Thymus (tissue), 11 donors: ENCODE measurements around the gene STEAP3. TPM values are rescaled to one million over a fixed set of nuclear protein-coding genes. Genes with fewer than 3 reads are reported as not detected.

Experiments
- DNase-seq, 9 donors: peaks; one replicate each; pipeline ENCODE4 v3.0.0-alpha.2; 2013; ENCODE audit warnings: low spot score in 9 of 9, low read depth in 6 of 9, missing footprints in 1 of 9
- H3K27ac ChIP-seq, 2 donors: one replicate each; pipeline ENCODE4 v1.5.1; 2013; ENCODE audit warnings: control low read depth in 1 of 2, low read depth in 1 of 2, low read length in 1 of 2, mild to moderate bottlenecking in 1 of 2, moderate library complexity in 1 of 2
- H3K27me3 ChIP-seq, 2 donors: one replicate each; pipeline ENCODE4 v1.5.1; 2013; ENCODE audit warnings: low read length in 1 of 2; ENCODE audit not compliant: control insufficient read depth in 2 of 2, insufficient read depth in 1 of 2
- H3K36me3 ChIP-seq, 2 donors: one replicate each; pipeline ENCODE4 v1.5.1; 2013; ENCODE audit warnings: low read length in 1 of 2, mild to moderate bottlenecking in 1 of 2, moderate library complexity in 1 of 2; ENCODE audit not compliant: control insufficient read depth in 2 of 2, insufficient read depth in 2 of 2
- H3K4me1 ChIP-seq, 2 donors: one replicate each; pipeline ENCODE4 v1.5.1; 2013; ENCODE audit warnings: low read length in 2 of 2; ENCODE audit not compliant: control insufficient read depth in 2 of 2, insufficient read depth in 2 of 2
- H3K4me3 ChIP-seq, 2 donors: one replicate each; pipeline ENCODE4 v1.5.1; 2013; ENCODE audit warnings: low read length in 2 of 2, control low read depth in 1 of 2, mild to moderate bottlenecking in 1 of 2
- H3K9me3 ChIP-seq, 2 donors: one replicate each; pipeline ENCODE4 v1.5.1; 2013; ENCODE audit warnings: low read length in 1 of 2, mild to moderate bottlenecking in 1 of 2; ENCODE audit not compliant: control insufficient read depth in 2 of 2, insufficient read depth in 1 of 2
- WGBS: extraction: QIAGEN DNeasy Blood & Tissue Kit; methylation state at CpG from one replicate; pipeline ENCODE4 v1.1.7; 2013; 5-methylcytosine and 5-hydroxymethylcytosine counted together
- polyA plus RNA-seq: library from polyadenylated mRNA; stranded (reverse); fragments of 200-250 nt; gene quantifications from one replicate; pipeline ENCODE4 v1.2.3, GENCODE V29; 2013
- total RNA-seq: library from RNA; stranded (reverse); fragments of 120-200 nt; gene quantifications from one replicate; pipeline ENCODE4 v1.2.4, GENCODE V29; 2013
- donor health status: healthy.

The STEAP3 gene
- total and polyA plus RNA-seq, 2 donors: 0.90 to 5.5 TPM

DNA sequence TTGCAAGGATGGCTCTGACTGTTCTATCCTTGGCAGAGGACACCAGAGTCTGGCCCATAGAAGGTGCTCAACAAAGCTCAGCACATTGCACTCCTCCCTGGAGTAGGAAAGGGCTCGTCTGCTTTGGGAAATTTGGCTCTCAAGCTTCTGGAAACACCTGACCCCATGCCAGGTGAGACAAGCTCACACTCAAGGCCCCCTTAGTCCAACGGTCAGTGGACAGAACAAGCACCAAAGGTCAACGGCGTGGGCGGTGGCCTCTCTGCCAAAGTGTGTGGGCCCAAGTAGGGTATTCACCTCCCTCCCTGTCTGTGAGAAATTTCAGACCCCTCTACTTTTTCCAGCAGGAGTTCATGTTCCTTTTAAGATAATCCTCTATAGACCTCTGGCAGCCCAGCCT, 2.0 kb upstream of the STEAP3 start:
- Histone ChIP-seq H3K27me3 (peaks cover 31 to 53% of the 10 kb centered on the region in 2 donors), H3K4me1 (peaks cover 0 to 6% of the 10 kb centered on the region in 2 donors), H3K4me3 (no peak overlapping the region), H3K36me3 (no peaks in the 10 kb centered on the region), H3K27ac (no peak overlapping the region), H3K9me3 (no peaks in the 10 kb centered on the region)
- DNase-seq: no peak
- WGBS: 76% methylated on average over 5 of the region's 5 CpGs

DNA sequence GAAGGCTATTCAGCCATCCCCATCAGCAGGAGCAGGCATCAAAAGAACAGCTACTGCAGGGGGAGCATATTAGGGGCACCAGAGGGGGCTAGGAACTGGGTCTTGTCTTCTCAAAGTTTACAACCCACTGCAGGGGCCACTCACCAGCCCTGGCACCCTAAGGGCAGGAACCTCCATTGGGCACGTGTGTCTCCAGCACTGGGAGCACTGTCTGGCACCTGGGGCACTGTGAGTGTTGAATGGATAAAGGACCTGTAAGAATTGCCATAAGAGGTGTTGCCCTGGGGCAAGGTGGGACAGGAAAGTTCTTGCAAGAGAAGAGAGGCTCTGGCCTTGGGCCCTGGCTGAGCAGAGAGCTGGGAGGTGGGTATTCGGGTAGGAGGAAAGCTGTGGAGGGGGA, 1.4 kb upstream of the STEAP3 start:
- no peak overlapping the region for H3K4me3 ChIP-seq
- DNase-seq: no peak
- no peaks in the 10 kb centered on the region for H3K36me3 ChIP-seq
- no peaks in the 10 kb centered on the region for H3K9me3 ChIP-seq
- H3K4me1 ChIP-seq: peaks cover 0 to 6% of the 10 kb centered on the region in 2 donors
- no peak overlapping the region for H3K27ac ChIP-seq
- H3K27me3 ChIP-seq: peaks cover 31 to 53% of the 10 kb centered on the region in 2 donors
- 89% methylated on average over 2 of the region's 2 CpGs for WGBS

DNA sequence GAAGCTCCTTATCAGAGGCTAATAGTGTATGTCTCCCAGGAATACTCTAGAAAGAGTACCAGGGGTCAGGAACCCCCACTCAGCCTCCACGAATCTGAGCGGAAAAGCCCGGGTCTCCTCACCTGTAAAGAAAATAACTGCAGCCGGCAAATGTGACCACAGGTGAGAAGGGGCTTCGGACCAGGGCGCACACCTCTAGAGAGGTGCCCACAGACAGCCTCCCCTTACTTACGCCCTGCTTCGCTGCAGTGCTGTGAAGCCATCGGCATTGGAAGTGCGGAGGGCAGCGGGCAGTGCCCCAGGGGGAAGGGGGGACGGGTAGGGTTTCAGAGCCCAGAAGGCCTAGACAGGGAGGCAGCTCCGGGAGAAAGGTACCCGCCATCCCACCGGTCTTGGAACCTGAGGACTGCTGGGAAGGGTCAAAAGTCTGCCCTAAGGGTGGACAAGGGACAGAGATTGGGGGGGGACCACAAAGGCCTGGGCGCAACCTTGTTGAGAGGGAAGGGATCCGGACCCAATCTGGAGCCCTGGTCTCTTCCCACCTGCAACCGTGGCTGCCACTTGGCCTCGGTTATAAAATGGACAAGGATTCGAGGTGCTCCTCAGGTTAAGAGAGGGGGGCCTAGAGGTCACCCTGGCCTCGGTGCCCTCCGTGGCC, 642 bp upstream of the STEAP3 start:
- peaks cover 31 to 53% of the 10 kb centered on the region in 2 donors for H3K27me3 ChIP-seq
- H3K4me1 ChIP-seq: peaks cover 0 to 6% of the 10 kb centered on the region in 2 donors
- WGBS: 81% methylated on average over 22 of the region's 22 CpGs

DNA sequence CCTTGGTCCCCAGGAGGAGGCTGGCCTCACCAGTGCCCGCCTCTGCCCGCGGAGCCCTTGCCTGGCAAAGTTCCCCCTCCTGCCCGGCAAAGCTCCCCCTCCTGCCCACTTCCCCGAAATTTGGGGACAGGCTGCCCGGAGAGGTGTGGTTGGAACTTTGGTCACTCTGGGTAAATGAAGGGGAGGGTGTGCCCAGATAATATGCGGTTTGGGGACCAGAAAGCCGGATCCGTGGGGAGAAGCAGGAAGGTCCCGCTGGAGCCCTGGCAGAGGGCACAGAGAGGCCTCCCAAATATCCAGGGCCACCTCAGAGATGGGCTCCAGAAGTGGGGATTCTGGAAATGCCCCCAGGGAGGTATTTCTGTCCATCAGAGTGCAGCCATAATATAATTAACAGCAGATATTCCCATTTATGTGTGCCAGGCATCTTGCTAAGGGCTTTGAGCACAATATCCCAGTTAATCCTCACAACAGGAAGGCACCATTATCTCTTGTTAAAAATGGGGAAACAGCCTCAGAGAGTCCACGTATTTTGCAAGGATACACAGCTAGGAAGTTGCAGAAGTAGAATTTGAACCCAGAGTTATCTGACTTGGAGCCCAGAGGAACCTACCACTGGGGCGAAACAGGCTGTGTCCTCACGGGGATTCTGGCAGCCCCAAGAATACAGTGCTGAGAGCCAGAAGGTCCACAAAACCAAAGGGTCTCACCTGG, 914 bp downstream of the STEAP3 start:
- Histone ChIP-seq H3K27ac (no peak overlapping the region), H3K36me3 (no peaks in the 10 kb centered on the region), H3K4me1 (no peaks in the 10 kb centered on the region), H3K4me3 (peak overlapping the region in 1 of 2 donors; percentile 30), H3K9me3 (no peaks in the 10 kb centered on the region), H3K27me3 (peaks cover 31 to 52% of the 10 kb centered on the region in 2 donors)
- 30% methylated on average over 13 of the region's 13 CpGs for WGBS
- DNase-seq: no peak

More for the DNA sequence above, 642 bp upstream of the STEAP3 start:
- Histone ChIP-seq H3K27ac (no peak overlapping the region), H3K4me3 (no peak overlapping the region), H3K9me3 (no peaks in the 10 kb centered on the region), H3K36me3 (no peaks in the 10 kb centered on the region)
- no peak for DNase-seq

DNA sequence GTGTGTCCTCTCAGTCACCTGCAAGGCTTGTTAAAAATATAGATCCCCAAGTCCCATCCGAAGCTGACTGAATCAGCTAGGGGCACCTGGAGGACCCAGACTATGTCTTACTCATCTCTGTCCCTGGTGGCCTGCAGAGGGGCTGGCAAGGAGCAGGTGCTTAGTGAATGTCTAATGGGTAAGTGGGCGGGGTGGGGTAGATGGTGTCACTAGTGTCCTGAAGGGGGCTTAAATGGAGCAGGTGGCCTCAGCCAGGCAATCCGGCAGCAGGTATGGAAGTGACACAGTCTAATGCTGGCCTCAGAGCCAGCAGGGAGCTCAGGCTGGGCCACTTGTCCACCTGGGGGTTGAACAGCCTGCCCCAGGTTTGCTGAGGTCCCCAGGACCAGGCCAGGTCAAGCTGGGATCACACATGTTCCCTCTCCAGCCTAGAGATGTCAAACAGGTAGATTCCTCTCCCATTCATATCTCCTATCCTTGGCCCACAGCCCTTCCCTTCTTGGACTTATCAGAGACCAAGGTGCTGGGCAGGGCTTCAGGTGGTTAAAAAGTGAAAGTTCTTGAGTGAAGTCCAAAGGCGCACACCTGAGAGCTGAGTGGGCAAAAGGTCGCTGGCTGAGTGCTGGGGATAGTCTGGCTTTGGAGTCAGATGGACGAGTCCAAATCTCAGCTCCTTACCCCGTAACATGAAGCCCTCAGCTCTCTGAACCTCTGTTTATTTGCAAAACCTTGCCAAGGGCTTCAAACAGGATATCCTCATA, 1.7 kb downstream of the STEAP3 start:
- Histone ChIP-seq H3K36me3 (no peaks in the 10 kb centered on the region), H3K4me3 (no peak overlapping the region), H3K4me1 (no peaks in the 10 kb centered on the region), H3K9me3 (no peaks in the 10 kb centered on the region), H3K27ac (no peak overlapping the region), H3K27me3 (peaks cover 31 to 51% of the 10 kb centered on the region in 2 donors)
- WGBS: 92% methylated on average over 7 of the region's 7 CpGs
- no peak for DNase-seq

DNA sequence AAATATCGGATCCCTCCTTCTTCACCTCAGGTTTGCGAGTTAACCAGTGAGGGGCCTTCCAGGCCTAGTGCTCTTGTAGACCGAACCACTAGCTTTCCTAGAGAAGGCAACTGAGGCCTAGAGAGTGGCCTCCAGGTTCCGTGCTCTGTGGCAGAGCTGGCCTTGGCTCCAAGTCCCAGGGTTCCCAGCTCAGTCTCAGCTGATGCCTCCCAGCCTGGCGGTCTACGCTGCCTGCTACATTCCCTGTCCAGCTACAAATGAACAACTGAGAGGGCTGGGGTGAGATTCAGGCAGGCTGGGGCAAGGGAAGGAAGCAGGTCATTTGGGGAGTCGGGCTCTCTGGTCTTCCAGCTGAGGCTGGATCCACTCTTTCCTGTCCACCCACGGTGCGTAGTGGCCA, 2.3 kb downstream of the STEAP3 start:
- Histone ChIP-seq H3K36me3 (no peaks in the 10 kb centered on the region), H3K4me1 (no peaks in the 10 kb centered on the region), H3K27ac (no peak overlapping the region), H3K27me3 (peaks cover 31 to 49% of the 10 kb centered on the region in 2 donors), H3K9me3 (no peaks in the 10 kb centered on the region), H3K4me3 (no peak overlapping the region)
- WGBS: 95% methylated on average over 9 of the region's 9 CpGs
- DNase-seq: no peak

DNA sequence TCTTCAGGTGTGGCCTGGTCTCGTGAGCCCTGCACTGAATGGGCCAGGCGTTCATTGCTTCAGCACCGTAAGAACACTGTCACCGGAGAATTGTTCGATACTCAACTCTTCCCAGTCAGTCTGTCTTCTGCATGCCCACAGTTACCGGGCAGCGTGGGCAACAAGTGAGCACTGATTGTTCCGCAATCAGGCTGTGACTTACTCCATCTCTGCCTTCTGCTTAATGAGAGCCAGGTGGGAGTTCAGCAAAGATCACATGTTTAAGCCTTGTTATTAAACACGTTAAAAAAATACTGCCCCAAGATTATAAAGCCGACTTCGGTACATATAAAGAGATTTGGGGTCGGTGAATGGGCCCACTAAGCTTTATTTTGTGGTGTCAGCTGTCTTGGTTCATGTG, 3.7 kb downstream of the STEAP3 start:
- no peaks in the 10 kb centered on the region for H3K36me3 ChIP-seq
- no peaks in the 10 kb centered on the region for H3K4me1 ChIP-seq
- WGBS: 96% methylated on average over 12 of the region's 12 CpGs
- H3K27me3 ChIP-seq: peaks cover 28 to 37% of the 10 kb centered on the region in 2 donors
- H3K9me3 ChIP-seq: no peaks in the 10 kb centered on the region
- H3K27ac ChIP-seq: no peak overlapping the region
- DNase-seq: no peak
- no peak overlapping the region for H3K4me3 ChIP-seq

DNA sequence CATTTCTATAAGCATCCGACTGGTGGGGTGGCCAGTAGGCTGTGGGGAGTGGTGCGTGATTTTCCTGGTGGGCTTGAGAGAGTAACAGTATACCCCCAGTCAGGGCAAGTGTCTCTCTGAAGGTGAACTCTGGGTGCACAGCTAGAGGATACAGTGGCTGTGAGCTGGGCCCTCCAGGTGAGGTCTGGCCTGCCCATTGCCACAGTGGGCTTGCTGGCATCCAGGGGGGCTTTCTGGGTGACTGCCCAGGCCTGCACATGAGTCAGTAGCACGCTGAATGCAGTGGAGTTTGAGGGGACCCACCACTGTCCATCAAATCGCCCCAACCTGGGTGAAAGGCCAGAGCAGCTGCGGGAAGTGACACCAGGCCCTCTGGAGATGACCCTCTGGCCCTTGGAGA, 4.5 kb downstream of the STEAP3 start:
- no peak overlapping the region for H3K4me3 ChIP-seq
- peaks cover 20 to 30% of the 10 kb centered on the region in 2 donors for H3K27me3 ChIP-seq
- H3K4me1 ChIP-seq: no peaks in the 10 kb centered on the region
- DNase-seq: no peak
- no peak overlapping the region for H3K27ac ChIP-seq
- no peaks in the 10 kb centered on the region for H3K9me3 ChIP-seq
- WGBS: 87% methylated on average over 5 of the region's 5 CpGs
- no peaks in the 10 kb centered on the region for H3K36me3 ChIP-seq

DNA sequence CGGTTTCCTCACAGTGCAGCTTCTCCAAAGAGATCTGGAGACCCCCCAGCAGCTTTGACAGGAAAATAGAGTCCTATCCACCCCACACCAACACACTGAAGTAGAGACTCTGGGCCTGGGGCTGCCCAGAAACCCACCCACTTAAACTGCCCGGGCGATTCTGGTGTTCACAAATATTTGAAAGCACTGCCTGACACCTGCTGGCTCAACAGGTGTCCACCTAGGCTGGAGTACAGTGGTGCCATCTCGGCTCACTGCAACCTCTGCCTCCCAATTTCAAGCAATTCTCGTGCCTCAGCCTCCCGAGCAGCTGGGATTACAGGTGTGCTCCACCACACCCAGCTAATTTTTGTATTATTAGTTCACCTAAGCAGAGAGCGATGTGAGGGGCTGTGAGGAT, 5.3 kb downstream of the STEAP3 start:
- H3K9me3 ChIP-seq: no peaks in the 10 kb centered on the region
- no peaks in the 10 kb centered on the region for H3K4me1 ChIP-seq
- no peak overlapping the region for H3K27ac ChIP-seq
- H3K27me3 ChIP-seq: peaks cover 13 to 22% of the 10 kb centered on the region in 2 donors
- 91% methylated on average over 7 of the region's 7 CpGs for WGBS
- H3K4me3 ChIP-seq: no peak overlapping the region
- H3K36me3 ChIP-seq: no peaks in the 10 kb centered on the region
- no peak for DNase-seq
